NCI-H128 (cell line): ENCODE measurements around the gene KCNN4.
"Not testable (repeated sequence)": the region's sequence is repeated elsewhere in the genome, so short reads cannot be mapped to it uniquely, and the experiment has no call there.

Source experiments
- DNase-seq: peaks from one replicate; lab custom pipeline; 2025; ENCODE audit not compliant: unreplicated experiment; lab: John Stamatoyannopoulos, UW

KCNN4 gene

DNA sequence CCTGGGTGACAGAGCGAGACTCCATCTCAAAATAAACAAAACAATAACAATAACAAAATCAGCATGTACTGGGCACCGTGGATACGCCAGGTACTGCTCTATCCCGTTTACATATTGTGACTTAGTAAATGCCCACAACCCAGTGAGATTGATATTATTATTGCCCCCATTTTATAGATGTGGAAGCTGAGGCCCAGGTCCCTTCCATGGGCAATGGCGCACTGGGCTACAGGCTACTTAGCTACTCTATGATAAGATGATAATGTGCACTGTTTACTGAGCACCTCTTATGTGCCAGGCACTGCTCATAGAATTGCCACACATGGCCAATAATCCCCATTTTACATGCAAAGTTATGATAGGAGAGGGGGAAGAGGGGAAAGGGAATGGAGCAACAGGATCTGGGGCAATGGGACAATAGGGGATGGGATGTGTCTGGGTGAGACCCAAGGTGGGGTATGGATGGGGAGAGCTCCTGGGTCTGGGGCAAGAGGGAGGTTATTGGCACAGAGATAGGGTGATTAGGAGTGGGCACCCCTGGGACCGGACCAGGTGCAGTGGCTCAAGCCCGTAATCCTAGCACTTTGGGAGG, 5.4 kb downstream of the KCNN4 start:
- no peak for DNase-seq

DNA sequence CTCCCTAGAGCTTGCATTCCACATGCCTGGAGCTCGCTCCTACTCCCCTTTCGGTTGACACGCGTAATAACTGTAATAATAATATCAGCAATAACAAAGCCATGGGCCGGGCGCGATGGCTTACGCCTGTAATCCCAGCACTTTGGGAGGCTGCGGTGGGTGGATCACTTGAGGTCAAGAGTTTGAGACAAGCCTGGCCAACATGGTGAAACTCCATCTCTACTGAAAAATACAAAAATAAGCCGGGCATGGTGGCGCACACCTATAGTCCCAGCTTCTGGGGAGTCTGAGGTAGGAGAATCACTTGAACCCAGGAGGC, 5.9 kb downstream of the KCNN4 start:
- DNase-seq, result not testable (repeated sequence)

DNA sequence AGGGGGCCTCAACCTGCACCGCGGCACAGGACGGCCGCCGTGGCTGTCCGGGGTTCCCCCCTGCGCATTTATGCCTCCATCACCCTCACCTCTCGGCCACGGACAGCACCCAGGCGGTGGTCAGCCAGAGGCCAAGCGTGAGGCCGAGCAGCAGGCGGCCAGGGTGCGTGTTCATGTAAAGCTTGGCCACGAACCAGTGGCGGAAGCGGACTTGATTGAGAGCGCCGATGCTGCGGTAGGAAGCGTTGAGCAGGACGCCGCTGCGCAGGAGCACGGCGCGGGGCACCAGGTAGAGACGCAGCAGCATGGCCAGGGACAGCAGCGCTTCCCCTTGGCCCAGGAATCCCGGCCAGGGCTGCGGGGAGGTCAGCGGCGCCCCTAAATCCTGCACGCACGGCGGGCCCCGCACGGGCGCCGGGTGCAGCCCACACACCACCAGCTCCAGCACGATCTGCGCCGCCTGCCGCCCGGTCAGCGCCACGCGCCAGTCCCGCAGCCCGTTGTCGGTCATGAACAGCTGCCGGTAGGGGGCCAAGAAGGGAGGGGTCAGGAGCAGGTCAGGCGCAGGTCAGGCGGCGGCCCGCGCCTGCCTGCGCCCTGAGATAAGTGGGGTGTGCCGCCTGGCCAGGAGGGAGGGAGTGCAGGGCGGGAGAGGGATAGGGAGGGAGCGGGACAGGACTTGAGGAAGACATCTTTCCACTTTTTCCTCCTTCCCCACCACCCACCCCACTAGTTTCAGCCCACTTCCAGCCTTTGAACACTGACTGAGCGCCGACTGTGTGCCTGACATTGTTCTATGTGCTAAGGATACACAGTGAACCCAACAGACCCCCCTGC, 6.5 kb downstream of the KCNN4 start:
- DNase-seq, result no peak

DNA sequence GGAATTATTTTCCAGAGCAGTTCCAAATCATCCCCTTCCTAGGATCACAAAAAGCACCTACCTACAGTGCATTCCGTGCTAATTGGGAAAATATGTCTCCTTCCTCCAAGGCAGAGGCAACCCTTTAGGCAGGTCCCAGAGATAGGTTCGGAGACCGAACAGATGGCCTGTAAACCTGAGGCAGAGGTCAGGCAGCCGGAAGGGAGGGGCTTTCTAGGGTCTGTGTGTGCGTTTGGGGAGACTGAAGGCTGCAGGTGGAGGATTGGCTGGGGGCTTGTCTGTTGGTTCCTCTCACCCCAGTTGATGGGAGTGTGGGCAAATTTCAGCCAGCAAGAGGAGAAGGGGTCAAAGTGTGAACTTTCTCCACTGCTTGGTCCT, 7.1 kb downstream of the KCNN4 start:
- DNase-seq, result no peak

DNA sequence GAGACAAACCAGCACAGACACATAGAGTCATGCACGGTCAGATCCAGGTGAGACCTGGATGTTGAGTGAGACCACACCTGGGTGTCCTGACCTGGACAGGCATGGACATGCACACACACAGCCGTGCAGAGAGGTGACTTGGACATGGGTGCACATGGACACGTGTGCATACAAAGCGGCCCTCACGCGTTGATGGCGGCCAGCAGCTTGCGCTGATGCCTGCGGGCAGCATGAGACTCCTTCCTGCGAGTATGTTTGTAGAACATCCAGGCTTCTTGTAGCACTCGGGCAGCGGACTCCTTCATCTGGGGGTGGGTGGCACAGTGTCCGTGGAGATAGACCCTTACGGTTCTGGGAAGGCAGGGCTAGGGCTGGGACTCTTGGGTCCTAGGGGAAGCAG, 11.5 kb downstream of the KCNN4 start:
- no peak for DNase-seq

DNA sequence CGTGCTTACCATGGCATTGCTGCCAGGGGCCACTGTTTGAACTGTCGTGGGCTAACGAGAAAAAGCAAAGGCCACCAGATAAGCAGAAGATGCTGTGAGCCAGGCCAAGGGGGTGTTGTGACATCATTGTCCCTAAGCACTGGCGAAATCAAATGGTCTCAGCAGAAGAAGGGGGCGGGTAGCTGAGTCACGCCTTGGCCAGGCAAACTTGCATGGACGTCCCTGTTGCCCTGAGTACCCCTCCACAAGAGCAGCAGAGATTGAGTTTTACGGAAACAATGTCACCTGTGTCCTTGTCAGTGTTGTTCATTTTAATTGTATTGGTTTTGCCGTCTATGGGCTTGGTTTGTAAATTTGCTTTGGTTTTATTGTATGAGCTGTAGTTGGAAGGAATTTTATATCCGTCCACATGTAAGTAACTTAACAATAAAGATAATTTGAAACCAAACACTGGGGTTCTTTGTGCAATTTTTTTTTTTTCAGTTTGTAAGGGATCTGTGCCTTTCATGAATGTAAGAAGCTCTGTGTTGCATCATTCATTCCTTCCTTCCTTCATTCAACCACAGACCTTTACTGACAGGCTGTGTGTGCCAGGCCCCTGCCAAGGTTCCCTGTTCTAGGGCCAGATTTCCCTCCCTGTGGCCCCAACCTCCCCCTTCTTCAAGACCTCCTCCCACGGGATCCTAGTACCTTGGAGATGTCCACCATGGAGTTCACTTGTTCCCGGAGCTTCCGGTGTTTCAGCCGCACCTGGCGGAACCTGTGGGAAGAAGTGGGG, 12.3 kb downstream of the KCNN4 start:
- DNase-seq, result no peak

DNA sequence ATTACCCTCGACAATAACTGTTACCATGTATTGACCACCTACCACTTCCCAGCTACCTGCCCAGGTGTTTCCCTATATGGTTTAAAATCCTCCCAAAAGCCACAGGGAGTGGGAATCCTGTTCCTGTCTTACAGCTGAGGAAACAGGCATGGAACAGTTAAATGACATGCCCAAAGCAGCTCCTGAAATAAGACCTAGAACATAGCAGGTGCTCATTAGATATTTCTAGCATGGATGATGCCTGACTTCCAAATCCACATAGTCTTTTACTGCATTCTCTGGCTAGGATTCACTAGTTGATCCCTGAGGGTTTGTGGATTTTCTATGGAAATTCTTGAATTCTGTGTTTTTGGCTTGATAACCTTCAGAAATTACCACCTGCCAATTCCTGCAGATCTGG, 13.0 kb downstream of the KCNN4 start:
- no peak for DNase-seq

DNA sequence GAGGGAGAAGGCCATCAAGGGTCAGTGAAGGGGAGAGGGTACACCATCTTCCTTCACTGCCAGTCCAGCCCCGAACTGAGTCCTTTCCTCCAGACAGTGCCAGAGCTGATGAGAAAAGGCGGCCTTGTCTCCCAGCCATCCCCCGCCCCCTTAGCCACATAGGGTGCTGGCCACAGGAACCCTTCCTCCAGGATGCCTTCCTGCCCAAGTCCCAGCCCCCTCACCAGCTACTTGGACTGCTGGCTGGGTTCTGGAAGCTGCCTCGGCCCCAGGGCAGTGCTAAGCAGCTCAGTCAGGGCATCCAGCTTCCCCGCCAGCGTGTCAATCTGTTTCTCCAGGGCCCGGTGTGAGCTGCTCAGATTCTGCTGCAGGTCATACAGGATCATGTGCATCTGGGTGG, 13.5 kb downstream of the KCNN4 start:
- no peak for DNase-seq

DNA sequence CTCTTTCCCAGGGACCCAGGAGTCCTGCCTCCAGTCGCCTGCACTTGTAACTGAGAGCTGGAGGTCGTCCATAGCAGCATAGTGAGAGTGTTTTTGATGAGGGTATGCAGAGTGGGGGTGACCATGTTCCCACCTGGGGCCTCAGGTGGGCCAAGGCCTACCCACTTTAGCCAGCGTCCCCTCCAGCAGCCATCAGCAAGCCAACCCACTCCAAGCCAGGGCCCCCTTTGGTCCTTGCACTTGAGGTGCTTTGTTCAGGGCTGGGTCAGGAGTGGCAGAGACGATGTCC, 14.1 kb downstream of the KCNN4 start:
- DNase-seq, result no peak

DNA sequence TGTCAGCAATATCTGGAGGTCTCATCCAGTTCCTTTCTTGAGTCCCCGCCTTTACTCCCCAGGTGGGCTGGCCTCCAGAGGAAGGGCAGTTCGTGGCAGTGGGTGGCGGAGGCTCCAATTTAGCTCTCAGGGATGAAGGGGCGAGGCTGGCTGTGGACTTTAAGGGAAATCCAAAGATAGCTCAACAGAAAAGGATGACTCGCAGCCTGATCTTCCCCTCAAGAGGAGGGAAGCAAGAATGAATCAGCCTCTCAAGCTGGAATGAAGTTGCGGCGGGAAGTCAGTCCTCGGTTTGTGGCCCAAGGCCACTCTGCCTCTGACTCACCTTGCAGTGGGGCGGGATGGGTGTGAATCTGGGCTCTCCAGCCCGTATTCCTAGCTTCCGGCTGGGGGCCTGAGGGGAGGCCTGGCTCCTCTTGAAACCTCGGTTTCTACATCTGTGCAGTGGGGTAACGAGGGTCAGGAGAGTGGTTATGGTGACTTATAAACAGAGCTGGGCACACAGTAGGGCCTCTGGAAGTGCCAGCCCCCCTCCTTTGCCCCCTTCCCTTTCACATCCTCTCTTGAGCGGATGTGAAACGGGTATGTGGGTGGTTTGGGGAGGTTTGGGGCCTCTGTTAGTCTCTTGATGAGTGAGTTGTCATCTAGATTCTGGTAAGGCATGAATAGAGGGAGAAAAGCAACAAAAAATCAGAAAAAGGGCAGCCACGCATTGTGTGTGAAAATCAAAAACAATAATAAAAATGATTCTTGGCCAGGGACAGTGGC, 15.5 kb downstream of the KCNN4 start:
- DNase-seq, result no peak

DNA sequence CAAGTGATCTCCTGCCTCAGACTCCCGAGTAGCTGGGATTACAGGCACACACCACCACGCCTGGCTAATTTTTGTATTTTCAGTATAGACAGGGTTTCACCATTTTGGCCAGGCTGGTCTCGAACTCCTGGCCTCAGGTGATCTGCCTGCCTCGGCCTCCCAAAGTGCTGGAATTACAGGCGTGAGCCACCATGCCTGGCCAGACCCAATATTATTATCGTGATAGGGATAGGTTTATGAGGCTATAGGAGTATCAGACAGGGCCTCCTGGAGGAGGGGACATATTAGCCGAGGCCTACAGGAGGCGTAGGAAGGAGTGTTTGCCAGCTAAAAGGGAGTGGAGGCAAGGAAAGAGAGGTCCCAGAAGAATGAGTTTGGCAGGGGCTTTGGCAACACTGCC, 16.1 kb downstream of the KCNN4 start:
- not testable (repeated sequence) for DNase-seq

DNA sequence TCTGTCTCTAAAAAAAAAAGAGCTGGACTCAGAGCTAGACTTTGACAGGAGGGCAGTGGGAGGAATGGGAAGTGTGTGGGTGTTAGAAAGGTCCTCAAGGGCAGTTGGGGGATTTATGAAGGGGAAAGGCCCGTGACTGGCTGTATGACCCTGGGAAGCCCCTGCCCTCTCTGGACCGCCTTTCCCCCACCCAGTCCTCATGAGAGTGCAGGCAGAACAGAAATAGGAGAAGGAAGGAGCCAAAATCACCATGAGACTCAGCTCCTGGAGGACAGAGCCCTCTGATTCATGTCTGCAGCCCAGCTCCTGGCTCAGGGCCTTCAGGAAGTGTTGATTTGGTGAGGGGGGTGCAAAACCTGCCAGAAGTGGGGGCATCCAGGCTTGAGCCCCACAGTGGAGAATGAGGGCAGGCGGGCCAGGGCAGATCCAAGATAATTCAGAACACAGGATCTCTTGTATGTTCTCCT, 17.3 kb downstream of the KCNN4 start:
- no peak for DNase-seq

DNA sequence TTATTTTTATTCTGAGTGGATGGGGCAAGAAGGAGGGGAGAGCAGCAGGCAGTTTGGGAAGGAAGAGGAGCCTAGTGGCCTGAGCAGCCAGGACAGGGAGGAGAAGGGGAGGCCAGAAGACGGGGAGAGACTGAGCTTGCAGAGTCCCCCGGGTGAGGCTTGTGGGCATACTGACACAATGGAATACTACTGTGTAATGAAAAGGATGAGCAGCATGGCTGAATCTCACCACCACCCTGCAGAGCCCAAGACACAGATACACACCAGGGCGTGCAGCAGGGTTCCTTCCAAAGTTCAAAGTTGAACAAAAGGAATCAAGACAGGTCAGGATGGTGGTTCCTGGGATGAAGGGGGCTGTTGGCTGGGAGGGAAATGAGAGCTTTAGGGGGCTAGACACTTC, 18.0 kb downstream of the KCNN4 start:
- no peak for DNase-seq

DNA sequence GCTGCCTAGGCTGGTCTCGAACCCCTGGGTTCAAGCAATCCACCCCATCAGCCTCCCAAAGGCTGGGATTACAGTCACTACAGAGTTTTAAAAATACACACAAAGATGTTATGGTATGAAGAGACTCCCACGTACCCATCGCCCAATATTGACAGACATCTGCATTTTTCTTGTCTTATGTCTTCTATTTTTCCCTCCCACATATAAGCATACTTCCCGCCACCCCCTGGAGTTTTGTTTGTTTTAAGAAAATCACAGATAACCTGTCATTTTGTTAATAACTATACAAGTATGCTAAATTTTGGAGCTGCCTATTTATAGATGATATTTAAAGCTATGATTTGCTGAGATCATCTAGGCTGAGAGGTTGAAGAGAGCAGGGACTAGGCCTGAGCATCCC, 19.8 kb downstream of the KCNN4 start:
- DNase-seq, result no peak

DNA sequence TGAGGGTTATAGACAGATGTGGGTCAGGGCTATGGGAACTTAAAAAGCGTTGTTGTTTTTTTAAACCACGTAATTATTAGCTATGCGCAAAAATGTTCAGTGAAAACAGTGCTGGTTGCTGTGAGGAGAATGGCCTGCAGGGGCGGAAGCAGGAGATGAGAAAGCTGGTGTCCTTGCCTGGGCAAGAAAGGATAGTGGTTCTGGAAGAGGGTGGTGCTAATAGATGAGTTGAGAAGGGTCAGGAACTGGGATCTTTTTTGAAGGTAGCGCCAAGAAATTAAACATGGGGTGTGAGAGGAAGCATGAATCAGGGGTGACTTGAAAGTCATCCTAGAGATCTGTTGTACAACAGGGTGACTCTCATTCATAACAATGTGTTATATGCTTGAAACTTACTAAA, 21.3 kb downstream of the KCNN4 start:
- DNase-seq, result no peak

DNA sequence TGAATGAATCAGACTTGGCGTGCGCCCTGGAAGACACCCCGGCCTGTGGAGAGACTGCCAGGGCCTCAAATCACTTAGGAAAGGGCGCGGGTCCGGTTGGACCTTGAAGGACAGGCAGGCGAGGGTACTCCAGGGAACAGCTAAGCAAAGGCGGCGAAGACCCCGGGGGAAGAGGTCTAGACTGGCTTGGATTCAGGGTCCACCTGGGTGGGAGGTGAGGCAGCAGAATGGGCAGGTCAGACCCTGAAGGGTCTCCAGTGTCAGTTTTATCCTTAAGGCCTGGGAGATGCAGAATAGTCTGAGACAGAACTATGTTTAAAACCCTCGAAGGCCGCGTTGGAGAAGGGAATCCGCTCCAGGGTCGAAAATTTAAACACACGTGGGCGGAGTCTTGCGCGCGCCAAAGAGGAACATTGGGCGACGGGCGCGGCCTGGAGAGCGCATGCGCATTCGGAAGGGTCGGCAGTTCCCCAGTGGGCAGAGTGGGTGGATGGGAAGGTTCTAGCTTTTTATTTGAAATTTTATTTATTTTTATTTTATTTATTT, 25.4 kb downstream of the KCNN4 start:
- peak; percentile 71 for DNase-seq

DNA sequence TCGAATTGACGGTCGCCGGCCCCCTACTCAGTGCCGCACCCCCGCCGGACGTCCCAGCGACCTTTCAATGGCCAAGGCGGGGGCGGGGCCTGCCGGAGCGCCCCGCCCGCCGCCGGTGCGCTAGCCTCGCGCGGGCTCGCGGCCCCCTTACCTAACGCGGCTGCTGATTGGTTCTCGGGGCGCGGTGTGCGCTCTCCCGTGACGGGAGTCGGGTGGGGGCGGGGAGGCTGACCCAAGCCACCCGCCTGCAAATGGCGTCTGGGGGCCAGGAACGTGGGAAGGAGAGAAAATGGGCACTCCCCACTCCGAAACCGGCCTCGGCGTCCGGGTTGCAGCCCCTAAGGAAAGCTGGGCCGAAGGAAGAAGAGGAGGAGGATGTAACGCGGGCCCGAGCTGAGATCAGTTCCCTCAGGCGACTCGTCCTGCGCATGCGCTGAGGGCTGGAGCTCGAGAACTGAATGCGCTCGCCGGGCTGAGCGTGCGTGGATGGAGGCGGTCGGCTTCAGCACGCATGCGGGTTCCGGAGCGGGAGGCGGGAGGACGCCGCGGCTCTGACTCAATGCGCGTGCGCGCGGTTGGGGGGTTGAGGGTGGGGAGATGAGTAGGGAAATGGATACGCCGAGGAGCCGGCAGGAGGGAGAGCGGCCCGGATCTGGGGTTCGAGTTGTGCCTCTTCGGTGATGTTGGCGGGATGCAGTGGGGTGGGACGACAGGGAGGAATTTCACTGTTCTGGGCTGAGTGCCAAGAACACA, 26.1 kb downstream of the KCNN4 start, which contains the start of gene SMG9:
TSS of gene SMG9 (minus strand) at position 460 of the 753 bp plus-strand sequence. CDS start 4,221 bp downstream, outside the sequence.
- DNase-seq, result peak; percentile 95

DNA sequence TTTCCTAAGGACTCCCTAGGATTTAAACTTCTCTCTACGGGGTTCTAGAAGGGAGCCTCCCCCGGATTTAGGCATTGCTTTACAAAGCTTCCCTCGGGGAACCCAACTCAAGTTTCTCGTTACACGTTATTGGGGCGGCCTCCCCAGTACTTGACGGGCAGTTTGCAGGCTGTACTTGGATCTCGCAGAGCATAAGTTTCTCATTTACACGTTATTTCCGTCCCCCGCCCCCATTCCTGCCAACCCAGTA, 26.6 kb downstream of the KCNN4 start:
- DNase-seq, result no peak

DNA sequence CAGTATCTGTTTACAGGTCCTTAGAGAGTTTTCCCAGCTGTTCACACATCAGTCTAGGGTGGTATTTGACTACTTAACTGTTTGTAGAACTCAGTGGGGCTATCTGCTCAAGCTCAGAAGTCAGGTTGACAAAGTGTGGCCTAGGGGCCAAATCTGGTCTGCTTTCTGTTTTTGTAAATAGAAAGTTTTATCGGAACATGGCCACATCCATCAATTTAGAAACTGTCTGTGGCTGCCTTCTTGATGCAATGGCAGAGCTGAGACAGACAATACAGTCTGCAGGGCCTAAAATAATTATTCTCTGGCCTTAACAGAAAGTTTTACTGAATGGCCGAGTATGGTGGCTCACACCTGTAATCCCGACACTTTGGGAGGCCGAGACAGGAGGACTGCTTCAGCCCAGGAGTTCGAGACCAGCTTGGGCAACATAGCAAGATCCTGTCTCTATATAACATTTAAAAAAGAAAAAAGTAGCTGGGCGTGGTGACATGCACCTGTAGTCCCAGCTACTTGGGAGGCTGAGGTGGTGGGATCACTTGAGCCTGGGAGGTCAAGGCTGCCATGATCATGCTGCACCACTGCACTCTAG, 28.4 kb downstream of the KCNN4 start:
- DNase-seq, result no peak

DNA sequence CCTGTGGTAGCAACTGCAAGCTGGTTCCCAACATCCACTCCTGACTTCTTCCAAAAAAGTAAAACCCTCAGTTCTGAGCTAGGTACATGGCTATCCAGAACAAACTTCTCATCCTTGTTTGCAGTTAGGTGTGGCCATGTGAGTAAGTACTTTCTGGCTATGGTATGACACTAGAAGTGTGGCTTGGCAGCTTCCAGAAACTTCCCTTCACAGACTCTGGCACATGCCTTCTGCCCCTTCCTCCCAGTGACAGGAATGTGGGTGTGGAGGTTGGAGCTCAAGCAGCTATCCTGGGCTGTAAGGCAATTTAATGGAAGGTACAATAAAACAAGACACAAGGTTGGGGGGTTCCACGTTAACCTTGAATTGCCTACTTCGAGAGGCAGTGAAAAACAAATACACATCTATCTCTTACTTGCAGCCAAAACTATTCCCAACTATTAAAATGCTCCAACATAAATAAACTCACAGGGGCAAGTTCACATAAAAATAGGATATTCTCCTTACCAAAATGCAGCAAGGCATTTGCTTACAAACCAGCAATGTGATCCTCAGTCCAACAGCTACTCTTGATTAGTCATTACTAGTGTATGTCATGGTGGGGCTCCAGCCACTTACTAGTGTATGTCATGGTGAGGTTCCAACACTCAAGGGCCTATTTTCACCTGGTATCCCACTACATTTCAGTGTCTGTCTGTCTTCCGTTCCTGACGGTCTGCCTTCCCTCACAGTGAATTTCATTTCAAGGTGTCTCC, 29.1 kb downstream of the KCNN4 start:
- no peak for DNase-seq
